HG03571 (cell line): ENCODE data around the gene CPAMD8.
"Not testable (repeated sequence)": the region's sequence is repeated elsewhere in the genome, so short reads cannot be mapped to it uniquely, and the experiment has no call there.

ENCODE experiments used
- ATAC-seq: cut with Tn5 transposase; IDR thresholded peaks from one replicate; pipeline ENCODE4 v1.9.1; 2021; ENCODE audit not compliant: unreplicated experiment

CPAMD8 gene

GRCh38 chr19:16877581-16877980 lies 149.0 kb downstream of the CPAMD8 start:
- ATAC-seq, result no peak

GRCh38 chr19:16876904-16877361 lies 149.7 kb downstream of the CPAMD8 start:
- no peak for ATAC-seq

GRCh38 chr19:16875584-16876555 lies 150.7 kb downstream of the CPAMD8 start:
- no peak for ATAC-seq

- not testable (repeated sequence) for ATAC-seq
Observed at GRCh38 chr19:16874978-16875299, 151.7 kb downstream of the CPAMD8 start.

DNA sequence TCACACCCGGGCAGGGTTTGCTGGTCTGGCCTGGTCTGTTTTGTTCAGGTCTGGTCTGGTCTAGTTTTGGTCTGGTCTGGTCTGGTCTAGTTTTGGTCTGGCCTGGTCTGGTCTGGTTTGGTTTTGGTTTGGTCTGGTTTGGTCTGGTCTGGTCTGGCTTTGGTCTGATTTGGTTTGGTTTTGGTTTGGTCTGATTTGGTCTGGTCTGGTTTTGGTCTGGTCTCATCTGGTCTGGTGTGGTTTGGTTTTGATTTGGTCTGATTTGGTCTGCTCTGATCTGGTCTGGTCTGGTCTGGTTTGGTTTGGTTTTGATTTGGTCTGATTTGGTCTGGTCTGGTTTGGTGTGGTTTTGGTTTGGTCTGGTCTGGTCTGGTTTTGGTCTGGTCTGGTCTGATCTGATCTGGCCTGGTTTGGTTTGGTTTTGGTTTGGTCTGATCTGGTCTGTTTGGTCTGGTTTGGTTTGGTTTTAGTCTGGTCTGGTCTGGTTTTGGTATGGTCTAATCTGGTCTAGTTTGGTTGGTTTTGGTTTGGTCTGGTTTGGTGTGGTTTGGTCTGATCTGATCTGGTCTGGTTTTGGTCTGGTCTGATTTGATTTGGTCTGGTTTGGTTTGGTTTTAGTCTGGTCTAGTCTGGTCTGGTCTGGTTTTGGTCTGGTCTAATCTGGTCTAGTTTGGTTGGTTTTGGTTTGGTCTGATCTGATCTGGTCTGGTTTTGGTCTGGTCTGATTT lies 152.2 kb downstream of the CPAMD8 start:
- ATAC-seq, result no peak

- ATAC-seq, result no peak
Observed at GRCh38 chr19:16873594-16873993, 153.0 kb downstream of the CPAMD8 start.

DNA sequence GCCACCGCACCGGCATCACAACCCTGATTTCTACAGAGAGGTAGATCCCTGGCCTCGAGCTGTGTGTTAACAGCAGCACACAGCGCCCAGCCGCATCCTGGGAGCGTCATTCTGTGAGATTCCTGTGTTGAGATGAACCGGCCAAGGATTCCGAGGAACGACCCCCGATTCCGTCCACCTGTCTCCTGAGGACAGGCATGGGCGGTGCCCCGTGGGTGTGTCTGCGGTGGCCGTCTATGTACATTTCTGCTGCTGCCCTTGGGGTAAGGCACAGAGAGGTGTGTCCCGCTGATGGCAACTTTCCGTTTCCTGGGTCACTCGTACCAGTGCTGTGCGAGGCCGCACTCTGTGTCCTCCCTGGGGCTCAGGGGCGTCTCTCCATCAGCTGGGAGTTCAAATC lies 153.9 kb downstream of the CPAMD8 start:
- ATAC-seq, result no peak

DNA sequence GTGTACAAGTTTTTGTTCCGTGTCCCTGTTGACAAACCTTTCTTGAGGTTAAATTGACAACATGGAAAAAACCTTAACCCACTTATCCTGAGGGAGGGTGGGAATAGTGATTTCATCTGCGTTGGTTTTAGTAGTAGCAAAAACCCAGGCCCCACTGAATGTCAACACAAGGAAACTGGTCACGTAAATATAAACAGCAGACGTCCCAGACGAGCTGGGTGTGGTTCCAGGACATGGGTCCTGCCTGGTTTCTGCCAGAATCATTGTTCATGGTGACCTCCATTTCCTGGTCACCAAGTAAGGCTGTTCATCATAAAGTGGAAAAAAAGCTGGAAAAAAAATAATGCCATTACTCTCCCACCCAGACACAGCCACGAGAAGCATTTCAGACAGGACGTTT lies 154.7 kb downstream of the CPAMD8 start:
- no peak for ATAC-seq

DNA sequence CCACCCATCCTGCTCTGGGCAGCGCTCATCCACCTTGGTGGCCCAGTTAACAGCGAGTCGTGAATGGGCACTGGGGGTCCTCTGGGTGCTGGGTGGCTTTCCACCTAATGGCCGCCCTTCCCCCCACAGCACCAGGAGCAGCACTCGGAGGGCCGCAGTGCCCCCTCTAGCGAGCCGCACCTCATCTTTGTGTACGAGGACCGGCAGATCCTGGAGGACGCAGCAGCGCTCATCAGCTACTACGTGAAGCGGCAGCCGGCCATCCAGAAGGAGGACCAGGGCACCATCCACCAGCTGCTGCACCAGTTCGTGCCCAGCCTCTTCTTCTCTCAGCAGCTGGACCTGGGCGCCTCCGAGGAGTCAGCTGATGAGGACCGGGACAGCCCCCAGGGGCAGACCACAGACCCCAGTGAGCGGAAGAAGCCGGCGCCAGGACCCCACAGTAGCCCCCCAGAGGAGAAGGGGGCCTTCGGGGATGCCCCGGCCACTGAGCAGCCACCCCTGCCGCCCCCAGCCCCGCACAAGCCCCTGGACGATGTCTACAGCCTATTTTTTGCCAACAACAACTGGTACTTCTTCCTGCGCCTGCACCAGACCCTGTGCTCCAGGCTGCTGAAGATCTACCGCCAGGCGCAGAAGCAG lies 157.2 kb downstream of the CPAMD8 start:
- ATAC-seq, result no peak

GRCh38 chr19:16868423-16869130 lies 158.0 kb downstream of the CPAMD8 start:
- no peak for ATAC-seq

DNA sequence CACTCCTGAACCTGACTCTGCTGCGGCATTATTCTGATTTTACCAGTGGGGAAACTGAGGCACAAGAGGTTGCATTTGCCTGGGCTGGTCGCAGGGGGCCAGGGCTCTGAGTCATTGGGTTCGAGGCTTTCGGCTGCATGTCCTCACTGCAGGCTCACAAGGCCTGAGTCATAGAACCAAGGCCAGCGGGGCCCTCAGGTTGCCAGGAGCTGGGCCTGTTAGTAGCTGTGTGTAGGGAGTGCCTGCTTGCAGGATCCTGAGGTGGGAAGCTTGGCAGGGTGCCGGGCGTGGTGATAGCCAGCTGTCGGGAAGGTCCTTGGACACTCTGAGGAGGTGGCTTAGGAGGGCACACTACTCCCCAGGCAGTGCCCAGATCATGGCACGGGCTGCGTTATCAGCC lies 159.4 kb downstream of the CPAMD8 start:
- no peak for ATAC-seq

DNA sequence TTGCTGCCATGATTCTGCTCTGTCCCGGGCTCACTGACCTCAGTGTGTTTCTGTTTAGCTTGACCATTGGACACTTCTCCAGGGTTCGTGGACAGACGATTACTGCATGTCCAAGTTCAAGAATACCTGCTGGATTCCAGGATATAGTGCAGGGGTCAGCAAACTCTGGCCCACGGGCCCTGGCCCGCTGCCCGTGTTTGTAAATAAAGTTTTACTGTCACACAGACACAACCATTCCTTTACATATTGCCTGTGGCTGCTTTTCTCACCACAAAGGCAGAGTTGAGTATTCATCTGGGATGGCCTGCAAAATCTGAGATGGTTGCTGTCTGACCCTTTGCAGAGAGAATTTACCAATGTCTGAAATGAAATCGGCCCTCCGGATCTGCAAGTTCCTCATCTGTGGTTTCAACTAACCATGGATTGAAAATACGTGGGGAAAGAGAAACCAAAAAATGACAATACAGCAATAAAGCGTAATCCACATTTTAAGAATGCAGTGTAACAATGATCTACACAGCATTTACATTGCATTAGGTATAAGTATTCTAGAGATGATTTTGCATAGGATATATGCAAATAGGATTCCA lies 163.7 kb downstream of the CPAMD8 start:
- ATAC-seq, result no peak

DNA sequence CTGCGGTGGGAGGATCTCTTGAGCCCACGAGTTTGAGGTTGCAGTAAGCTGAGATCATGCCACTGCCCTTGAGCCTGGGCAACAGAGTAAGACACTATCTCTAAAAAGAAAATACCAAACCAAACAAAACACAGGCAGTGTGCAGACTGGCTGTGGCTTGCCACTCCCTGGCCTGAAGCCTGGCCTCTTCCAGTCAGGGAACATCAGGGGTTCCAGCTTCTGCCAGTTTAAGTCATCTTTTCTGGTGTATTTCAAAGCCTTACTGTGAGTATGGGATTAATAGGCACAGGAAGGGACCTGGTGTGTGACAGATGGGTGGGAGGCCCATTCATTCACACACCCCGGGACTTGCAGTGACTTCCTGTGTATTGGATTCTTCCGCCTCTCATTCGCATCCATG lies 164.8 kb downstream of the CPAMD8 start:
- no peak for ATAC-seq

DNA sequence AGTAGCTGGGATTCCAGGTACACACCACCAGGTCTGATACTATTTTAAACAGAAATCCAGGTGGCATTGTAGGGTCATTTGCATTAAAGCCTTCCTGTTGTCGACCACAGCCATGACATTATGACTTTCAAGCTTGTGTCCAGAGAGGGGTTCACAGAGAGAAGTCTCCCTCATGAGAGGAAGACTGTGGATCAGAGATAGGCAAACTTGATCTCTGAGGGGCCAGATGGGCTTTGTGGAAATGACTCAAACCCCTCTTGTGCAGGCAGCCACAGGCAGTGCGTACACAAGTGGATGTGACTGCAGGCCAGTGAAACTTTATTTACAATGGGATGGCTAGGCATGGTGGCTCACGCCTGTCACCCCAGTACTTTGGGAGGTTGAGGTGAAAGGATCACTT lies 165.6 kb downstream of the CPAMD8 start:
- no peak for ATAC-seq

DNA sequence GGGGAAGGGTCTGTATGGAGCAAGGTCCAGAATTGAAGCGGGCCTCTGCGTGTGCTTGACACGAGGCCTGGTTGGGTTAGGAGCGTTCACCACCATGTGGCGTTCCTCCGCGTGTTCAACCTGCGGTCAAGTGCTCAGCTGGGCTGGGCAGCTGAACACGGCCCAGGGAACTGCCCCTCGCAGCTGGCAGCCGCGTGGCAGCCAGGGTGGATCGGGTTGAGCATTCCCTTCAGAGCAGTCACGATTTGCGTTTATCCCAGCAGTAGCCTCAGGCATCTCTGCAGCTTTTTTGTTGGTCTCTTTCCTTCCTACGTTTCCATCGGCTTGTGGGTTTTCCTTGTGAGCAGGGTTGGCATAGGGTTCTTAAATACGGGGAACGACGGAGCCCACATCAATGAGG lies 166.5 kb downstream of the CPAMD8 start:
- ATAC-seq, result no peak

- ATAC-seq, result no peak
Observed at GRCh38 chr19:16859626-16860025, 167.0 kb downstream of the CPAMD8 start.

DNA sequence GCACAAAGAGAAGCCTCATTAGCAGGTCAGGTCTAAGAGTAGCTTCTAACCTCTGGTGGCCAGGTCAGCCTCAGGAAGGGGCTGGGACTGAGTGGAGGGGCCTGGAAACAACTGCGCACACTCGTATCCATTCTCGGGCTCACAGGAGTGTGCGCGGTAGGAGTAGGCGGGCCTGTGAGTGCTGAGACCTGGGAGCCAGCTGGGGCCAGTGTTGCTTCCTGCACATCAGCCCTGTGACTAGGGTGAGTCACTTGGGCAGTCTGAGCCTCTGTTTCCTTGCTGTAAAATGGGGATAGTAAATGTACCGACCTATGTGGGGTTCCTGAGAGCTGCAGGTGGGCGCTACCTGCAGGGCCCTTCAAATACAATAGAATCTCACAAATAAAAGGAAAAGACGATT lies 170.5 kb downstream of the CPAMD8 start:
- ATAC-seq, result no peak

- no peak for ATAC-seq
Observed at GRCh38 chr19:16853066-16853465, 173.5 kb downstream of the CPAMD8 start.

DNA sequence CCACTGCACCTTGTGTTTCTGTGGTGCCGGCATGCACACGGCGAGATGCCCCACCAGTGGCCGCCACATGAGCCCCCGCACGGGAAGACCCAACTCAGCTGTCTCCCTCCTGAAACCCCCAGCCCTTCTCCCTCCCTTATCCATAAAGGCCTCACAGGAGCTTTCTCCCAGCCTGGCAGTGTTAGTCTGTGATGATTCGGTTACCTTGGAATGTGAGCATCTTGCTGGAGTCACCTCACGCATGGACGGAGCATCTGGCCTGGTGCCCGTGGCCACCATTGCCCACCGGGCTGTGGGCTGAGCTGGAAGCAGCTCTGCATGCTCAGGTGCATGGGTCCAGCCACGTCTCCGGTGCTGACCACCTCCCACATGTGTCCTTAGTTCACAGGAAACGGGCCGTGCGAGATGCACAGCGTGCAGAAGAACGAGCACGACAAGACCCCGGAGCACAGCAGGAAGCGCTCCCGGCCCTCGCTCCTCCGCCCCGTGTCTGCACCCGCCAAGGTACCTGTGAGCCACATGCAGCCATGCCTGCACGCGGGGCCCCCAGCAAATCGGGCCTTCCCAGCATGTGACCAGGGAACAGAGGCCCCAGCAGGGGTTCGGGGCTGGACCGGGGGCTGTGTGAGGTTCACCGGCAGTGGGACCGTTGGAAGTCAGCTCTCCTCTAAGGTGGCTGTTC lies 175.4 kb downstream of the CPAMD8 start:
- no peak for ATAC-seq

DNA sequence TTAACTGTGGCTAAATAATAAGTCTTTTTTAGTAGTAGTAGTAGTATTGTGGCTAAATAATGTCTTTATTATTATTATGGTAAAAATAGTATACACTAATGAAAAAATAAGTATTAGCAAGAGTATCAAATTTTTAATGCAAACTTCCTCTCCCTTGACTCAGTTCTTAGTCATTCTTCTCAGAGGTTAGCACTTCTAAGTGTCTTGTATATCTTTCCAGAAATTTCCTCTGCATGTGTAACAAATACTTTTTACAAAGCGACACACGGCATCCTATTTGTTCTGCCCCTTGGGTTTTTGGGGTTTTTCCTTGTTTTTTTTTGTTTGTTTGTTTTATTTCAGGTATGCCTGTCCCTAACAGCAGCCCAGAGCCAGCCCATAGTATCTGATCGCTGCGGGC lies 176.5 kb downstream of the CPAMD8 start:
- no peak for ATAC-seq
